NCI-H1417 treated with DMSO at 0.1 percent for 48 hours (cell line): ENCODE results near the gene ACLY.
"Not testable (repeated sequence)": the region's sequence is repeated elsewhere in the genome, so short reads cannot be mapped to it uniquely, and the experiment has no call there.

Experiments used
- DNase-seq: peaks from one replicate; lab custom pipeline; 2025; lab: John Stamatoyannopoulos, UW

ACLY gene

DNA sequence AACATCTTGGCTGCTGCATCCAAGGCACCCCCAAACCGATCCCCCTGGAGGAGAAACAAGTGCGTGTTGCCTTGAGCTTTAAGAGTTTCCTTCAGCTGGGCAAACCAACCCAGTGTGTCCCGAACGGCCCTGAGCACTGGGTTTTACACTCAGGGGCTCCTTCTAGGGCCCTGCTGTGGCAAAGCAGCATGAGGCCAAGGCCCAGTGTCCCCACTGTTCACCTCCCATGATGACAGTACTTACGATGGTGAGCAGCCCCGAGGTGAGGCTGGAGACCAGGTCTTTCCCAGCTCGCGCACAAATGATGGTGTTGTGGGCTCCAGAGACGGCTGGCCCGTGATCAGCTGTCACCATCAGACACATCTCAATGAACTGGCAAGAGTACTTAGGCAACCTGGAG is 47.0 kb downstream of the ACLY start:
- DNase-seq: no peak

DNA sequence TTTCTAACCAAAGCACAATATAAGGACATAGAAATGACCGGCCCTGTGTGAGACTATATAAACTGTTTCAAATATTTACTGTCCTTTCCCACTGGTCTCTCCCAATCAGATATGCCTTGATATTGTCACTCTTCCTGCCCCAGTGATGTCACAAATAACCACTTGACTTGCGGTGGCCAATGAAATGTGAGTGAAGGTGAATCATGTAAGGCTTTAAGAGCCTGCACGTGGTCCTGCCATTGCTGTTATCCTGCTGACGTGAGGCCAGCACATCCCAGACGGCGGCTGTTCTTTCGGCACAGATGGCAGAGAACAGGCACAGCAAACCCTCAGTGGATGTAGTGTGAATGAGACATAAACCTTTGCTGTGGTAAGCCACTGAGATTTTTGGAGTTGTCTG is 48.1 kb downstream of the ACLY start:
- no peak for DNase-seq

DNA sequence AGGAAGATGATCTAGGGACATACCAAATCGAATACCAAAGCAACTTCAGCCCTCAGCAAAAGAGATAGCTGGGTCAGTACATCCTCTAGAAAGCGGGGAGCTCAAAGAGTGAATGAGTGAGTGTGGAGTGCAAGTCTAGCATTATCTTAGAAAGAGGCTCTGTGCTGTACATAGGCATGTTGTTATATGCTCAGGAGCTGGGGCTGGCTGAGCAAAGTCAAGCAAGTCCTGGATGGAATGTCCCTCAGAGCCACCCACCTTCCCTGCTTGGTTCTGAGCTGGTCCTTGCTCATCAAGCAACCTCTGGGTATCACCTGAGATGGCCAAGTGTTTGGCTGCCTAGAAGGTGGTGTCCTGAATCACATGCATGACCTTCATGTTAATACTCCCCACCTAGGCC is 48.7 kb downstream of the ACLY start:
- DNase-seq: no peak

DNA sequence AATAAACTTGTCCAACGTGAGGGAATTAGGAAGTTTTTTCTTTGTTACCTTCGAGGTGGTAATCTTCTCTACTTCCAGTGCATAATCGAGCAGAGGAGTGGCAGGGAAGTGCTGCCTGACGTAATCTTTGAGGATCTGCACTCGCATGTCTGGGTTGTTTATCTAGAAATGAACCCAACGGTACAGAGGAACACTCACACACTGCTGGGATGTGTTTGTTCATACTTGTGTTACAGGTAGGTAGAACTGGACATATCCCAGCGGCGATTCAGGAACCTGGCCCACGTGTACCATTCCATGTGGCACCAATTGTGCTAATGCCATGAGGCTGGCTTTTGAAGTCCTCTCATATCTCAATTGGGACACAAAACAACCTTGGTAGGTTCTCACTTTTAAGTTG is 49.3 kb downstream of the ACLY start:
- no peak for DNase-seq

DNA sequence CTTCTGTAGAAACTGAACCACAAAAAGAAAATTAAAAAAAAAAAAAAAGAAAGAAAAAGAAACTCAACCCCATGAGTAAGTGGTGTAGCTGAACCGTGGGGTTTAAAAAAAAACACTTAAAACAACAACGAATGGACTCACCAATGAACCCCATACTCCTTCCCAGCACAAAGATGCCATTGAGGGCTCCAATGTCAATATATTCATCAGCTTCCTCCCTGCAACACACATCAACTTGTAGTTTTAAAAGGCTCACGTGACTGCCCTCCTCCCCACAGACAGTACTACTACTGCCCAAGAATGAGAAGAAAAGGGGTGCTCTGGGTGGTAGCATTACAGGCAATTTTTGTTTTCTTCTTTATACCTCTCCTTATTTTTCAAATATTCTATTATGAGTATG is 50.2 kb downstream of the ACLY start:
- no peak for DNase-seq

DNA sequence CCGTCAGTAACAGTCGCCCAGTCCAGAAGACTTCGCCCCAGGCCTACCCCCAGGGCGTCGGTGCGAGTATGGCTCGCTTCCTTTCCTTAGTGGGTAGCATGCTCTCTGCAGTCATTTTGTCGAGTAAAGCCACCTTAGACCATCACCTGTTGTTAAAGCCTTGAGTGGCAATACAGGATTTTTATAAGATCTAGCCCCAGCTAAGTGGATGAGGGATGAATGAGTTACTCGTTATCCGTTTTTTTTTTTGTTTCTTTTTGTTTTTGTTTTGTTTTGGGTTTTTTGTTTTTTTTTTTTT is 53.2 kb downstream of the ACLY start:
- no peak for DNase-seq

DNA sequence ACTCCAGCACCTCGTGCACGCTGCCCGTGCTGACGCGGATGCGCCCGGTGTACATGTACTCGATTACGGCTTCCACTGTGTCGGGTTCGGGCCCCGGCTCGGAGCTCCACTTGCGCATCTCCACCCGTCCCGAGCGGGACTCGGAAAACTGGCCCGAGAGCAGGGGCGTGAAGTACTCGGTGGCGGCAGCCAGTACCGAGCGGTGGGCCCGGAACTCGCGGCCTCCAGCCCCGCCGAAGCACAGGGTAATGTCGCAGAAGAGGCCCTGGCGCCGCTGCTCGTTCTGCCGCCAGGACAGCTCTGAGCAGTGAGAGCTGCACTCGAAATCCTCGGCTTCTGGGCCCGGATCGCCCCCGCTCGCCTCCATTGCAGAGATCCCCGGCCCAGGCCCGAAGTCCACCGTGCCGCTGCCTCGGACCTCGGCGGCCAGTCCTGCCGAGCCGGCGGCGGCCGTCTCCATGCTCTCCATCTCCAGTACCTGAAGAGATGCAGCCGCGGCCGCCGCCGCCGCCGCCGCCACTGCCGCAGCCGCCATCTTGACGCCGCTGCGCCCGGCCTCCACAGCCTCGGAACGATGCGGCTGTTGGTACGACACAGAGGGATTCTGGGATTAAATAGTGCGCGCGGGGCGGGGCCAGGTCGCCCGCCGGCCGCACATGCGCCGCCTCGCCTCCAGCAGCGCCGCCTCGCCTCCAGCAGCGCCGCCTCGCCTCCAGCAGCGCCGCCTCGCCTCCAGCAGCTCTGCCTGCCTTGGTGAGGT is 53.7 kb downstream of the ACLY start, which contains the start of gene KLHL11:
Gene KLHL11, minus strand, starts transcription at position 588 of the 760 bp plus-strand sequence. Its CDS starts 53 bp downstream, at position 535.
- DNase-seq: peak; percentile 13

DNA sequence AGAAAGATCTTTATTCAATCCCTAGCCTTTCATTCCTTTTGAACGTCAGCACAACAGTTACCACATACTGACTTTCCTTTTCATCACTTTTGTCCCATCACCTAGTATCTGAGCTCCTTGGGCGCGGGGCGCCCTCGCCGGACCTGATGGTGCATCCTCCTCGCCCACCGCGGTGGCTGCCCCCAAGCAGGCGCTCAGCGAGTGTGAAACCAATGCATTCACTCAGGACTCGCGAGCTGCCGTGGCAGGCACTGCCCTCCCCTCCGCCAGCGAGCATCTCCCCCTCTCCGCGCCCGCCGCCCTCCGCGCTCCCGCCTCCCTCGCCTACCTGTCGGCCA is 54.3 kb downstream of the ACLY start:
- DNase-seq: no peak

DNA sequence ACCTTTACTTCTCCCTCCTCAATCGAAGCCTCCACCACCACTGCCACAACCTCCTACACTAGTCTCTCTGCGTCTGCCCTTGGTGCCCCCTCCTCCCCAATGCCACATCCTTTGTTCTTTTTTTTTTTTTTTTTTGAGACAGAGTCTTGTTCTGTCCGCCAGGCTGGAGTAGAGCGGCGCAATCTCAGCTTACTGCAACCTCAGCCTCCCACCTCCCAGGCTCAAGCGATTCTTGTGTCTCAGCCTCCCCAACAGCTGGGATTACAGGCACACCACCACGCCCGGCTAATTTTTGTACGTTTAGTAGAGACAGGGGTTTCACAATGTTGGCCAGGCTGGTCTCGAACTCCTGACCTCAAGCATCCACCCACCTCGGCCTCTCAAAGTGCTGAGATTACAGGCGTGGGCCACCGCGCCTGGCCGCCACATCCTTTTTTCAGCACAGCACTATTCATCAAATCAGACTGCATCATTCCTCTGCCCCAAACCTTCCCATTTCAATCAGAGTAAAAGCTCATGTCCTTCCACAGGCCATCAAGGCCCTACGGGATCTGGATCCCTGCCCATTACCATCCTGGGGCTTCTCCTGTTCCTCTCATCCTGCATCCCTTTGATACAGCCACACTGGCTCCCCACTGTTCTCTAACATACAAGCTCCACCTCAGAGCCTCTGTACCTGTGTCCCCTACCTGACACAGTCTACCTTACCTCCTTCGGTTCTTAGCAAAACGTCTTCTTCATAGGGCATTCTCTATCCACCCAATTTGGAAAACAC is 55.5 kb downstream of the ACLY start:
- no peak for DNase-seq

DNA sequence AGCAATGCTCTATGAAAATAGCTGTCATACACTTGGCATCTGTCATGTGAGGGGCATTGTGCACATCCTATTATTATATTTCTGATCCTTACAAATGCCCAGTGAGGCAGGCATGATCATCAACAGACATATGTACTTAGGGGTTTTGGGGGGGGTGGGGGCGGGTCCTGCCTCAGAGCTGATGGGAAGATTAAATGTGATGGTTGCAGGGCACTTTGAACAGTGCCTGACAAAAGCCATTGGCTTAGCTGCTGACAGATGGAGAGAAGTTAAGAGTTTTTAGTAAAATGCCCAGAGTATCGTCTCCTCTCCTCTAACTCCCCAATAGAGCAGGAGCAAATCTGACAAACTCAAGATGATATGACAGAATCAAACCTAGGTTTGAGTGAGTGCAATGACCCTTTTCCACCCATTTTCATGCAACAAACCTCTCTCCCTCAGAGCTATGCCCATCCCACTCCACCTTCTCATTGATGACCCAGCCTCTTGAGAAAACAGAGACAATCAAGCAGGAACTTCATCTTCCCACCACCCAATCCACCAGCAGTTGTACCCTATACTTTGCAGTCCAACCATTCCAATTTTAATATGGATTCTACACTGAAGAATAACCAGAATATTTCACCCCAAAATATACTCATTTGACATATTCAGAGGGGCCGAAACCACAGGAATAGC is 58.4 kb downstream of the ACLY start:
- DNase-seq: no peak

DNA sequence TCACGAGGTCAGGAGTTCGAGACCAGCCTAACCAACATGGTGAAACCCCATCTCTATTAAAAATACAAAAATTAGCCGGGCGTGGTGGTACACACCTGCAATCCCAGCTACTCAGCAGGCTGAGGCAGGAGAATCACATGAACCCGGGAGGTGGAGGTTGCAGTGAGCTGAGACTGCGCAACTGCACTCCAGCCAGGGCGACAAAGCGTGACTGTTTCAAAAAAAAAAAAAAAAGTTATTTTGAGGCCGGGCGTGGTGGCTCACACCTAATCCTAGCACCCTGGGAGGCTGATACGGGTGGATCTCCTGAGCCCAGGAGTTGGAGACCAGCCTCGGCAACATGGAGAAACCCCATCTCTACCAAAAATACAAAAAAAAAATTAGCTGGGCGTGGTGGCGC is 67.4 kb downstream of the ACLY start:
- DNase-seq: not testable (repeated sequence)

DNA sequence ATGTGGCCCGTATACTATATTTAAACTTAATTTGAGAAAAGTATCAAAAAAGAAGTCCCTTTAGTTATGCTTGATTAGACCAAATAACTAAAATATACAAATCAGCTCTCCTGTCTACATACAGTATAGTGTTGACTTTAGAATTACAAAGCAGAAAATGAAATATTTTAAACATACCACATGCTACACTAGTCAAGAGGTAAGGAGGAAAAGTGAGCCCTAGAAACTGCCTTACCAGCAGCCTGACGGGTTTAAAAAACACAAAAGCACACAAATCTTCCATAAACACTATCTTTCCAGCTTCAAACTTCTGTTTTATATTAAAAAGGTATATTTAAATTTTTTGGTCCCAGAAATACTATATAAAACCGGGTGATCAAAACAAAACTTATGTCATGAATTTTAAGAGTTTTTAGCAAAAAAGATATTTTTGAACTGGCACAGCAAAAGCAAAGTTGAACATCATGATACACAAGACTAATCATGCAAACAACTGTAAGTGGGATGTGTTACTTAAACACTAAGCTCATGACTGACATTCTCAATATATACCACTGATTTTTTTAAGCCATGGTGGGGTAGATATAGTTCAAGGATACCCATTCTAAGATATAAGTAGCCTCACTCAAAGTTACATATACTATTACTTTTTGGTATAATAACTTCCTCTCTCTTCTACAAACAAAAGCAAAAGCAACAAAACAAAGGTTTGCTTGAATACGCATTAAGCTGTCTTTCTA is 69.3 kb downstream of the ACLY start:
- no peak for DNase-seq

DNA sequence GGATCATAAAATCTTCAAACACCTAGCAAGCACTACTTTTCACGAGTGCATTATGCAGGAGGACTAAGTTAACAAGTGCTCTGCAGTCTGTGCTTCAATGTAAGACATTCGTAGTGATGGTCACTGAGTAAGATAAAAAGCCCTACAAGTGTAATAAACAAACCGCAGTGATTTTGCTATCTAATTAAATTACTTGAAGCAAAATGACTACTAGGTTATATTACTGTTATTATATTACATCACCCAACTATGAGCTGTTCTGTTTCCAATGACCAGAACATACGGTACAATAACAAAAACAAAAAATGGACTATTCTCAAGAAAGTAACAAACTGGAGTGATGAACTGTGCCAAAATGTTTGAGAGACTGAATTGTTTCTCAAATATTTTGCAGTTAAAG is 70.0 kb downstream of the ACLY start:
- DNase-seq: no peak

DNA sequence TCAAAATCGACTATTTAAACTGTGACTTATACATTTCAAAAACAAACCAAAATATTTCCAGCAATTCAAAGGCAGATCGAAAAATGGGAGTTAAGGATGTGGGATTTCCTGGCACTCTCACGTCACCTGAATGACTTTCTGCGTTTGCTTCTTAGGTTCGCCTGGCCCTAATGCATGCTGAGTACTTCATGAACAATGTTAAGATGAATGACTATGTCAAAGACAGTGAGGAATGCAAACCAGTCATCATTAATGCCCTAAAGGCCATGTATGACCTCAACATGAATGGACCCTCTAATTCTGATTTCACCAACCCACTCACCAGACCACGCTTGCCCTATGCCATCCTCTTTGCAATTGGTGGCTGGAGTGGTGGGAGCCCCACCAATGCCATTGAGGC is 73.8 kb downstream of the ACLY start:
- DNase-seq: no peak

DNA sequence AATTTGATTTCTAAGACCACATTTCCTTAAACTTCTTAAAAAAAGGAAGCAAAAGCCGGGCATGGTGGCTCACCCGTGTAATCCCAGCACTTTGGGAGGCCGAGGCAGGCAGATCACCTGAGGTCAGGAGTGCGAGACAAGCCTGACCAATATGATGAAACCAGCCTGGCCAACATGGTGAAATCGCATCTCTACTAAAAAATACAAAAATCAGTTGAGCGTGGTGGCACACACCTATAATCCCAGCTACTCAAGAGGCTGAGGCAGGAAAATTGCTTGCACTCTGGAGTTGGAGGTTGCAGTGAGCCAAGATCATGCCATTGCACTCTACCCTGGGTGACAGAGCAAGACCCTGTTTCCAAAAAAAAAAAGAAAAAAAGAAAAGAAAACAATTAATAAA is 78.0 kb downstream of the ACLY start:
- DNase-seq: not testable (repeated sequence)

DNA sequence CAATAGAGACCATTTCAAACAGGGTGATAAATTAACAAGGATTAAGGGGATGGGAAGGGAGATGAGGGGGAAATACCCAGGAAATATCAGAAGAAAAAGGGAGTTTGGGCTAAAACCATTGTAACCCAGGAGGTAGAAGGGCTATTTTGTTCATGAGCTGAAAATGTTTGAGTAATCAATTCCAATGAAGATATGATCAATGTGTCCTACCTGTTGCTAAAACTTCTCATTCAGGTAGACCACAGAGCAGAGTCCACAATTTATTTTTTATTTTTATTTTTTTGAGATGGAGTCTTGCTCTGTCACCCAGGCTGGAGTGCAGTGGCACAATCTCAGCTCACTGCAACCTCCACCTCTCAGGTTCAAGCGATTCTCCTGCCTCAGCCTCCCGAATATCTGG is 79.3 kb downstream of the ACLY start:
- DNase-seq: not testable (repeated sequence)

DNA sequence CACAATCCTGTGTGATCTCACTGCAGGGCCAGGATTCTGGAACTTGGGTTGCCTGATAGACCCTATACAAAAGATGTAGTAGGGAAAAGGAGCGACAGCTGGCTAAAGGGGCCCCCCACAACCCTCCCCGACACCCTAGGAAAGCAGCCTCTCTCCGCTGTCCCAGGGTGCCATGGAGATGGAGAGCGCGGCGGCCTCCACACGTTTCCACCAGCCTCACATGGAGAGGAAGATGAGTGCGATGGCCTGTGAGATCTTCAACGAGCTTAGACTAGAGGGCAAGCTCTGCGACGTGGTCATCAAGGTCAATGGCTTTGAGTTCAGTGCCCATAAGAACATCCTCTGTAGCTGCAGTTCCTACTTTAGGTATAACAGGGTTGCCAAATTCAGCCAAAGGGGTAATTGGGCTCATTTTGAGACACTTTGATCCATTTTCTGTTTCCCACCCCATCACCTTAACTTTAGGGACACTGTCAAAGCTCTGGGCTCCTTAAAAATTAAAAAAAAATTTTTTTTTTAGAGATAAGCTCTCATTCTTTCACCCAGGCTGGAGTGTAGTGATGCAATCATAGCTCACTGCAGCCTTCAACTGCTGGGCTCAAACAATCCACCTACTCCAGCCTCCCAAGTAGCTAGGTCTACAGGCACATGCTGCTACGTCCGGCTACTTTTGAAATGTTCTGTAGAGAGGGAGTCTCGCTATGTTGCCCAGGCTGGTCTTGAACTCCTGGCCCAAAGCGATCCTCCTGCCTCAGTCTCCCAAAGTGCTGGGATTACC is 80.8 kb downstream of the ACLY start, which contains the start of gene KLHL10:
Gene KLHL10, plus strand, starts transcription at position 65 of the 778 bp plus-strand sequence. Its CDS starts 108 bp downstream, at position 173.
- no peak for DNase-seq

DNA sequence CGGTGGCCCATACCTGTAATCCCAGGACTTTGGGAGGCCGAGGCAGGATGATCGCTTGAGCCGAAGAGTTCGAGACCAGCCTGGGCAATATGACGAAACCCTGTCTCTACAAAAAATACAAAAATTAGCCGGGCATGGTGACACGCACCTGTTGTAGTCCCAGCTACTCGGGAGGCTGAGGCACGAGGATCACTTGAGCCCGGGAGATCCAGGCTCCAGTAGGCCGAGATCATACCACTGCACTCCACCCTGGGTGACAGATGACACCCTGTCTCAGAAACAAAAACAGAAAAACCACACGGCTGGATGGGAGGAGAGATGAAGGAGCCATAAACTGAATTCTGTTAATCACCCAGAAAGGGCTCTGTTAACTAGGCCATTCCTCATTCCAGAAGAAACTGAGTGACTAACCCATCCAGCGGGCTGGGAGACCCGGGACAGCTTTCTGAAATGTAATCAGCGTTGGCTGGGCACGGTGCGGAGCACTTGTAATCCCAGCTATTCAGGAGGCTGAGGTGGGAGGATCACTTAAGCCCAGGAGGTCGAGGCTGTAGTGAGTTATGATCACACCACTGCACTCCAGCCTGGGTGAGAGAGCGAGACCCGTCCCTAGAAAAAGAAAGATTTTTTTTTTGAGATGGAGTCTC is 82.1 kb downstream of the ACLY start:
- DNase-seq: no peak

DNA sequence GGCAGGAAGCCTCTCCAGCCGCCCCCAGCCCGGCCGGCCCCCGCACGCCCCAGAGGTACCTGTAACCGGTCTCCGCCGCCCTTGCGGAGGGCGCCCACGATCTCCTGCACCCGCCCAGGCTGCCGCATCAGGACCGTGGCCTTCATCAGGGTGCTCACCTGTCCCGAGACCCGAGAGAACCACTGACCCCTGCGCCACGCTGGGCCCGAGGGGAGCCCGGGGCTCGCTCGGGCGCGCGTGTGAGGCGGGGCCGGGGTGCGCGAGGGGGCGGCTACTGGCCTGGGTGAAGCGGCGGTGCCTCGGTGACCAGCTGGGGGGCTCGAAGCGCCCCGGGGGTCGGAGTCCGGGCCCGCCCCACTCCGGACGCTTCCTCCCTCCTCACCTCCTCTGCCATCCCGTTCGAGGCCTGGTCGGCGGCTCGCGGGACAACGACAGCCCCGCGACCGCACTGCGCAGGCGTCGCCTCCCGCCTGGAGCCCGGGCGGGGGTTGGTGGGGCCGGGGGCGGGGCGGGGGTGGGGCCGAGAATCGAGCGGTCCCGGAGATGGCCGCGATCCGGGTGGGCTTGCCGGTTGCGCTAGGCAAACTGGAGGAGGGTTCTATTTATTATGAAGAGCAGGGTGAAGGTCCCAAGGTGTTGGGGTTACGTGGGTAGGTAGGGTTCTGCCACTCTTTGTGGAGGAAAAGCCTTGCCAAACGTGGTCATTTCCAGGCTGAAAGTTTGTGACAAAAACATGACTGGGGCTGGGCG is 82.8 kb downstream of the ACLY start, which contains the start of gene NT5C3B:
Gene NT5C3B, minus strand, starts transcription at position 433 of the 750 bp plus-strand sequence. Its CDS starts 39 bp downstream, at position 394.
- no peak for DNase-seq

DNA sequence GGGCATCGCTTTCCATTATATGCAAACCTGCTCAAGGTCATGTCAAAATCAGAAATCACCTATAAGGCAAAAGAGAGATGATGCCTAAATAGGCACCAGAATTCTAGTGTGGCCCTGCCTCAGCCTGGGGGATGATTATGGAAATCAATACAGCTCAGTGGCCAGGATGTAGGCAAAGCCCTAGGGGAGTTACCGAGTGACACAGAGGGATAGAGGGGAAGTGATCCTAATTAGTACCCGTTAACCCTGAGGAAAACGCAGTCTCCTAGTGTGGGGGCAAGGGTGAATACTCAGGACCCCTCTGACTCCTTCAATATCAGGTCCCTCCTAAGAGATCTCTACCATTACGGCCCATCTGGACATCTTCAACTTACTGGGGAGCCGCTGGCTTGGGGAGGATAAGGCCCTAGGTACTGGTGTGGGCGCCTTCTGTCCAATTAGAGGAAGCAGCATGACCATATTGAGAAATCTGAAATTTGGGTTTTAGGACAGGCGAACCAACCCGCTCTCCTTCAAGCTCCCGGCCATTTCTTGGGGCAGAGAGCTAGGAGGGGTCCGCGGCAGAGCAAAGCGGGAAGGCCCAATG is 83.4 kb downstream of the ACLY start:
- no peak for DNase-seq
